ENCODE results near the gene KIRREL2.
A peak's percentile ranks its signal among the peaks of the same experiment; 100 is the strongest.

Gene KIRREL2

GRCh38 chr19:35845215-35846037 lies 11.3 kb upstream of the KIRREL2 start:
- no peak for DNase-seq

- DNase-seq, result no peak
Observed at GRCh38 chr19:35846038-35846668, 10.6 kb upstream of the KIRREL2 start.

- no peak for DNase-seq
Observed at GRCh38 chr19:35847911-35848310, 8.8 kb upstream of the KIRREL2 start.

- no peak for DNase-seq
Observed at GRCh38 chr19:35848486-35848885, 8.2 kb upstream of the KIRREL2 start.

GRCh38 chr19:35848919-35849505 lies 7.7 kb upstream of the KIRREL2 start:
- DNase-seq, result no peak

- DNase-seq, result no peak
Observed at GRCh38 chr19:35851213-35852028, 5.3 kb upstream of the KIRREL2 start.

- no peak for DNase-seq
Observed at GRCh38 chr19:35852029-35852780, 4.5 kb upstream of the KIRREL2 start, which contains the start of gene NPHS1. Gene NPHS1 (minus strand): TSS chr19:35852504. CDS start chr19:35851837, 667 bp downstream.

GRCh38 chr19:35853038-35853756 lies 3.5 kb upstream of the KIRREL2 start:
- no peak for DNase-seq

- DNase-seq, result no peak
Observed at GRCh38 chr19:35858311-35858710, 1.6 kb downstream of the KIRREL2 start.

- DNase-seq, result no peak
Observed at GRCh38 chr19:35859414-35859813, 2.7 kb downstream of the KIRREL2 start.

- no peak for DNase-seq
Observed at GRCh38 chr19:35860436-35860817, 3.7 kb downstream of the KIRREL2 start.

GRCh38 chr19:35860818-35861639 lies 4.3 kb downstream of the KIRREL2 start:
- no peak for DNase-seq

- DNase-seq, result no peak
Observed at GRCh38 chr19:35861640-35862160, 5.0 kb downstream of the KIRREL2 start.

GRCh38 chr19:35862528-35862927 lies 5.8 kb downstream of the KIRREL2 start:
- DNase-seq, result no peak

GRCh38 chr19:35863018-35863417 lies 6.3 kb downstream of the KIRREL2 start:
- DNase-seq, result no peak

- DNase-seq, result peak; percentile 38
Observed at GRCh38 chr19:35868172-35868822, 11.6 kb downstream of the KIRREL2 start, which contains the start of gene APLP1. Gene APLP1 (plus strand): TSS chr19:35868574. CDS start chr19:35868637, 63 bp downstream.

GRCh38 chr19:35868823-35869326 lies 12.2 kb downstream of the KIRREL2 start:
- no peak for DNase-seq

GRCh38 chr19:35869327-35870123 lies 12.8 kb downstream of the KIRREL2 start:
- DNase-seq, result peak; percentile 64

Data from effector CD8-positive, alpha-beta T cell (primary cell).